ENCODE results near the gene PXN.

The PXN gene

GRCh38 chr12:120175062-120175461, 90.5 kb downstream of the PXN start:
- Histone ChIP-seq H3K4me3 (no peak overlapping the region), H3K36me3 (peaks cover 91 to 100% (median 94%) of the 10 kb centered on the region in 3 donors), H3K27me3 (no peaks in the 10 kb centered on the region), H3K9me3 (no peaks in the 10 kb centered on the region), H3K27ac (no peak overlapping the region), H3K4me1 (no peaks in the 10 kb centered on the region)
- TF ChIP-seq CTCF (IDR thresholded peaks at IDR 0.05) = no peak
- intact Hi-C loops (cut with DNase I; ENCODE audit: low total_unique reads) = no loop called here
- DNase-seq = no peak

- H3K9me3 ChIP-seq = no peaks in the 10 kb centered on the region
- TF ChIP-seq CTCF (IDR thresholded peaks at IDR 0.05) = no peak
- H3K36me3 ChIP-seq = peaks cover 90 to 100% (median 95%) of the 10 kb centered on the region in 3 donors
Observed at GRCh38 chr12:120172053-120172452, 93.5 kb downstream of the PXN start.

GRCh38 chr12:120170631-120171030, 94.9 kb downstream of the PXN start:
- no peaks in the 10 kb centered on the region for H3K4me1 ChIP-seq
- H3K27me3 ChIP-seq = no peaks in the 10 kb centered on the region
- H3K36me3 ChIP-seq = peaks cover 86 to 100% (median 88%) of the 10 kb centered on the region in 3 donors
- intact Hi-C loops (cut with DNase I; ENCODE audit: low total_unique reads) = no loop called here
- TF ChIP-seq CTCF (IDR thresholded peaks at IDR 0.05) = no peak
- no peaks in the 10 kb centered on the region for H3K9me3 ChIP-seq
- DNase-seq = no peak
- no peak overlapping the region for H3K4me3 ChIP-seq
- H3K27ac ChIP-seq = no peak overlapping the region

More at GRCh38 chr12:120172053-120172452, 93.5 kb downstream of the PXN start:
- H3K4me1 ChIP-seq = no peaks in the 10 kb centered on the region
- no peak for DNase-seq
- no peaks in the 10 kb centered on the region for H3K27me3 ChIP-seq
- intact Hi-C loops (cut with DNase I; ENCODE audit: low total_unique reads) = no loop called here
- no peak overlapping the region for H3K4me3 ChIP-seq
- H3K27ac ChIP-seq = no peak overlapping the region

GRCh38 chr12:120169946-120170345, 95.6 kb downstream of the PXN start:
- no peaks in the 10 kb centered on the region for H3K4me1 ChIP-seq
- DNase-seq = no peak
- no peak for TF ChIP-seq CTCF (IDR thresholded peaks at IDR 0.05)
- H3K36me3 ChIP-seq = peaks cover 81 to 100% (median 88%) of the 10 kb centered on the region in 3 donors
- H3K27ac ChIP-seq = no peak overlapping the region
- intact Hi-C loops (cut with DNase I; ENCODE audit: low total_unique reads) = no loop called here
- H3K4me3 ChIP-seq = no peak overlapping the region
- H3K27me3 ChIP-seq = no peaks in the 10 kb centered on the region
- no peaks in the 10 kb centered on the region for H3K9me3 ChIP-seq

- intact Hi-C loops (cut with DNase I; ENCODE audit: low total_unique reads) = no loop called here
- H3K27ac ChIP-seq = no peak overlapping the region
Observed at GRCh38 chr12:120168337-120168736, 97.2 kb downstream of the PXN start.

More at GRCh38 chr12:120168337-120168736, 97.2 kb downstream of the PXN start:
- Histone ChIP-seq H3K9me3 (no peaks in the 10 kb centered on the region), H3K4me3 (no peak overlapping the region), H3K36me3 (peaks cover 77 to 98% (median 83%) of the 10 kb centered on the region in 3 donors), H3K4me1 (no peaks in the 10 kb centered on the region), H3K27me3 (no peaks in the 10 kb centered on the region)
- TF ChIP-seq CTCF (IDR thresholded peaks at IDR 0.05) = no peak
- no peak for DNase-seq

All from tibial artery (tissue), 4 donors.